ENCODE data around the gene EN1. TPM values are rescaled to one million over a fixed set of nuclear protein-coding genes. Genes with fewer than 3 reads are reported as not detected.

EN1 gene
- total RNA-seq (ENCODE audit: low replicate concordance) = not detected in 2 replicates

DNA sequence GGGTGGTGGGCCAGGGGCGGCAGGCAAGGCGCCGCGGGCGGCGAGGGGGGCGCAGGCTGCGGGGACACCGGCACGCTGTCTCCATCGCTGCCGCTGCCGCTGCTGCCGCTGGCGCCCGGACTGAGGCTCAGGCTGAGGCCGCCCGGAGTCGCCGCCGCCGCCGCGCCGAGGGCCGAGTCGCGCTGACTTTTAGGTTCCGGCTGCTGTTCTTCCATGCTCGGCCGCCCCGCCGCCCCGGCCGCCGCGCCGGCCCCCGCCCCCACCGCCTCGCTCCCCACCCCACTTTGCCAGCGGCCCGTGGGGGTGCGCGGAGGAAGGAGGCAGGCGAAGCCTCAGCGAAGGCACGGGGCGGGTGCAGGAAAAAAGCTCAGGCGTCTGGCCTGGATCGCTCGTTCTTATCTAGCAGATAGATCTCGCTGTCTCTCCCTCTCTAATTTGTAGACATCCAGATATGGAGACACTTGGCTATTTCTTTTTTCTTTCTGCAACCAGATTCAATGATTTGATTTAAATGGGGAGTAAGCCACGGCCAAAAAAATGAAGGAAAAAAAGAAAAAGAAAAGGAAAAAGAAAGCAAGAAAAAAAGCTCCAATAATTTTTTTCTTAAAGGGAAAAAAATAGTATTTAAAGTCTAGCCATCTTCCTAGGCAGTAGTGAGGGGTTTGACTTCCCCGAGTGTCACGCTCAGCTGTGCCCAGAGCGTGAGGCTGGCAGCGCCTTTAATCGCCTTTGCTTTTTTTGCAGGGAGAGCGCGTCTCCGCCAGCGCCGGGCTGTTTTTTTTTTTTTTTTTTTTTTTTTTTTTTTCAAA is at the start of gene EN1:
Gene EN1, minus strand, starts transcription at position 696 of the 809 bp plus-strand sequence. Its CDS starts 481 bp downstream, at position 215.
- no peaks in the 10 kb centered on the region for H3K79me2 ChIP-seq (ENCODE audit: low read depth)
- peak; percentile 58 for DNase-seq (ENCODE audit: low spot score)
- H3K9me3 ChIP-seq (ENCODE audit: low read depth) = no peaks in the 10 kb centered on the region
- H3K27me3 Mint-ChIP-seq (ENCODE audit: insufficient read depth, low read depth) = peaks cover 76% of the 10 kb centered on the region
- H3K9ac ChIP-seq = no peak within 1 kb of the TSS
- no peaks in the 10 kb centered on the region for H3K9me3 Mint-ChIP-seq
- H3K27ac ChIP-seq = no peak within 1 kb of the TSS
- H3K4me3 ChIP-seq = peak within 1 kb of the TSS; percentile 27
- no peak within 1 kb of the TSS for H2AFZ ChIP-seq (replicated peaks)
- peaks cover 100% of the 10 kb centered on the region for H3K27me3 ChIP-seq
- peaks cover 93% of the 10 kb centered on the region for H4K20me1 ChIP-seq (ENCODE audit: low read depth)
- H3K4me3 Mint-ChIP-seq = peak within 1 kb of the TSS; percentile 89
- H3K27ac Mint-ChIP-seq = peak within 1 kb of the TSS; percentile 51
- TF ChIP-seq EZH2 (IDR thresholded peaks at IDR 0.05) = peak; percentile 82
- TF ChIP-seq, protein P1, sequence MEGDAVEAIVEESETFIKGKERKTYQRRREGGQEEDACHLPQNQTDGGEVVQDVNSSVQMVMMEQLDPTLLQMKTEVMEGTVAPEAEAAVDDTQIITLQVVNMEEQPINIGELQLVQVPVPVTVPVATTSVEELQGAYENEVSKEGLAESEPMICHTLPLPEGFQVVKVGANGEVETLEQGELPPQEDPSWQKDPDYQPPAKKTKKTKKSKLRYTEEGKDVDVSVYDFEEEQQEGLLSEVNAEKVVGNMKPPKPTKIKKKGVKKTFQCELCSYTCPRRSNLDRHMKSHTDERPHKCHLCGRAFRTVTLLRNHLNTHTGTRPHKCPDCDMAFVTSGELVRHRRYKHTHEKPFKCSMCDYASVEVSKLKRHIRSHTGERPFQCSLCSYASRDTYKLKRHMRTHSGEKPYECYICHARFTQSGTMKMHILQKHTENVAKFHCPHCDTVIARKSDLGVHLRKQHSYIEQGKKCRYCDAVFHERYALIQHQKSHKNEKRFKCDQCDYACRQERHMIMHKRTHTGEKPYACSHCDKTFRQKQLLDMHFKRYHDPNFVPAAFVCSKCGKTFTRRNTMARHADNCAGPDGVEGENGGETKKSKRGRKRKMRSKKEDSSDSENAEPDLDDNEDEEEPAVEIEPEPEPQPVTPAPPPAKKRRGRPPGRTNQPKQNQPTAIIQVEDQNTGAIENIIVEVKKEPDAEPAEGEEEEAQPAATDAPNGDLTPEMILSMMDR (IDR thresholded peaks at IDR 0.05) = no peak
- peak; percentile 85 for TF ChIP-seq EZH2phosphoT487 (IDR thresholded peaks at IDR 0.05)
- H3K36me3 ChIP-seq = no peaks in the 10 kb centered on the region
- H3K36me3 Mint-ChIP-seq = peaks cover 5% of the 10 kb centered on the region
- H3K4me2 ChIP-seq = peak within 1 kb of the TSS; percentile 63
- peaks cover 14% of the 10 kb centered on the region for H3K4me1 ChIP-seq
- peaks cover 35% of the 10 kb centered on the region for H3F3A ChIP-seq (ENCODE audit: low read depth)
- peaks cover 67% of the 10 kb centered on the region for H3K4me1 Mint-ChIP-seq

- no peak overlapping the region for H3K9ac ChIP-seq
- H3K4me1 Mint-ChIP-seq = no peaks in the 10 kb centered on the region
- no peaks in the 10 kb centered on the region for H3K36me3 ChIP-seq
- TF ChIP-seq, protein P1 (IDR thresholded peaks at IDR 0.05) = no peak
- TF ChIP-seq EZH2 (IDR thresholded peaks at IDR 0.05) (no peak), EZH2phosphoT487 (IDR thresholded peaks at IDR 0.05) (no peak)
- H3K36me3 Mint-ChIP-seq = no peaks in the 10 kb centered on the region
- H3K27ac Mint-ChIP-seq = no peak overlapping the region
- H2AFZ ChIP-seq (replicated peaks) = no peak overlapping the region
- no peak overlapping the region for H3K4me2 ChIP-seq
- H3K27ac ChIP-seq = no peak overlapping the region
- DNase-seq (ENCODE audit: low spot score) = no peak
- peaks cover 5% of the 10 kb centered on the region for H3K27me3 Mint-ChIP-seq (ENCODE audit: insufficient read depth, low read depth)
- H3K4me3 Mint-ChIP-seq = no peak overlapping the region
- H4K20me1 ChIP-seq (ENCODE audit: low read depth) = no peaks in the 10 kb centered on the region
- H3K9me3 Mint-ChIP-seq = peaks cover 15% of the 10 kb centered on the region
- H3K79me2 ChIP-seq (ENCODE audit: low read depth) = no peaks in the 10 kb centered on the region
- H3K4me1 ChIP-seq = no peaks in the 10 kb centered on the region
- H3K27me3 ChIP-seq = no peaks in the 10 kb centered on the region
- no peak overlapping the region for H3K4me3 ChIP-seq
- no peaks in the 10 kb centered on the region for H3F3A ChIP-seq (ENCODE audit: low read depth)
- H3K9me3 ChIP-seq (ENCODE audit: low read depth) = peaks cover 14% of the 10 kb centered on the region
Observed at GRCh38 chr2:118893100-118893499, 45.7 kb upstream of the EN1 start.

DNA sequence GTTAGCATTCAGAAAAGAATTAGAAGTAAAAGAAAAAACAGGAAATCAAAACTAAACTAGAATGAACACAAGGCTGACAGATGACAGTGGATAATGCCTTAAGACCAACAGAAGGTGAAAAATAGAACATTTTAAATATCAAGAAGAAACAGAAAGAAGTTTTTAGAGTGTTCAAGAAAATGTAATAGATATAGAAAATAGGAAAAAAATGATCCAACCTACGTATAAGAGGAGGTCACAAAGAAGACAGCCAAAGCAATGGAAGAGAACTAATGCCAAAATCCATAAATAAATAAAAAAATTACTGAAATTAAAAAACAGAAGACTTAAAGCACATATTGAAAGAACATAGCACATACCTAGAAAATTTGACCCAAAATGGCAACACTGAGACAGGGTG is 42.5 kb upstream of the EN1 start:
- H3K79me2 ChIP-seq (ENCODE audit: low read depth) = no peaks in the 10 kb centered on the region
- no peak for DNase-seq (ENCODE audit: low spot score)
- H2AFZ ChIP-seq (replicated peaks) = no peak overlapping the region
- H3K4me3 ChIP-seq = no peak overlapping the region
- H3K36me3 Mint-ChIP-seq = no peaks in the 10 kb centered on the region
- H3K27me3 Mint-ChIP-seq (ENCODE audit: insufficient read depth, low read depth) = peaks cover 7% of the 10 kb centered on the region
- peaks cover 15% of the 10 kb centered on the region for H3K9me3 Mint-ChIP-seq
- H3K4me3 Mint-ChIP-seq = no peak overlapping the region
- H3K4me1 ChIP-seq = no peaks in the 10 kb centered on the region
- TF ChIP-seq, protein P1 (IDR thresholded peaks at IDR 0.05) = no peak
- TF ChIP-seq EZH2 (IDR thresholded peaks at IDR 0.05) (no peak), EZH2phosphoT487 (IDR thresholded peaks at IDR 0.05) (no peak)
- H4K20me1 ChIP-seq (ENCODE audit: low read depth) = no peaks in the 10 kb centered on the region
- H3K36me3 ChIP-seq = no peaks in the 10 kb centered on the region
- H3K9me3 ChIP-seq (ENCODE audit: low read depth) = peaks cover 14% of the 10 kb centered on the region
- no peak overlapping the region for H3K4me2 ChIP-seq
- no peaks in the 10 kb centered on the region for H3F3A ChIP-seq (ENCODE audit: low read depth)
- no peak overlapping the region for H3K9ac ChIP-seq
- no peak overlapping the region for H3K27ac ChIP-seq
- no peaks in the 10 kb centered on the region for H3K4me1 Mint-ChIP-seq
- H3K27me3 ChIP-seq = no peaks in the 10 kb centered on the region
- H3K27ac Mint-ChIP-seq = no peak overlapping the region

All from neural progenitor cell (in vitro differentiated cells).